DOHH2 (cell line): ENCODE results near the gene GPC6.

Experiments
- EZH2phosphoT487 ChIP-seq: fragments of 200-600 bp; sonication (generic); IDR thresholded peaks from 2 replicates; pipeline ENCODE4 v1.6.1; 2017; ENCODE audit warnings: borderline replicate concordance, mild to moderate bottlenecking, antibody characterized with exemption, low read length, moderate library complexity, mixed read lengths
- TF ChIP-seq, protein P1 (sequence below): fragments of 200-600 bp; sonication (generic); IDR thresholded peaks from one replicate; pipeline ENCODE4 v1.5.1; 2014; ENCODE audit warnings: antibody characterized with exemption, mild to moderate bottlenecking, low read depth, low read length; ENCODE audit not compliant: poor library complexity, severe bottlenecking

DNA sequence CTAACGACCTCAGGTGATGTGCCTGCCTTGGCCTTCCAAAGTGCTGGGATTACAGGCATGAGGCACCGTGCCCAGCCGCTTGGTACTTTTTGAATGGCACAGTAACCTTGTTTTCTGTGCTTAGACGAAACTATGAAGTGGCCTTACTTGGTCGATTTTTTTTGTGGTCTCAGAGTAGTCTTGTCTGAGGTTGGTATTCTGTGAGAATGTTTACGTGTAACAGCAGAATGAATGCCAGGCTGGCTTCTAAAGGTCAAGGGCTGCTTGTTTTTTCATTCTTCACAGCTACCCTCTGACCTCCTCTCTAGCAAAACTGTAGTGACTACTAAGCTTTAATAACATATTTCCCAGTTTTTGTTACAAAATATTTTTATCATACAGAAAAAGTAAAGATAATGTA is 313.3 kb downstream of the GPC6 start:
- TF ChIP-seq, protein P1, sequence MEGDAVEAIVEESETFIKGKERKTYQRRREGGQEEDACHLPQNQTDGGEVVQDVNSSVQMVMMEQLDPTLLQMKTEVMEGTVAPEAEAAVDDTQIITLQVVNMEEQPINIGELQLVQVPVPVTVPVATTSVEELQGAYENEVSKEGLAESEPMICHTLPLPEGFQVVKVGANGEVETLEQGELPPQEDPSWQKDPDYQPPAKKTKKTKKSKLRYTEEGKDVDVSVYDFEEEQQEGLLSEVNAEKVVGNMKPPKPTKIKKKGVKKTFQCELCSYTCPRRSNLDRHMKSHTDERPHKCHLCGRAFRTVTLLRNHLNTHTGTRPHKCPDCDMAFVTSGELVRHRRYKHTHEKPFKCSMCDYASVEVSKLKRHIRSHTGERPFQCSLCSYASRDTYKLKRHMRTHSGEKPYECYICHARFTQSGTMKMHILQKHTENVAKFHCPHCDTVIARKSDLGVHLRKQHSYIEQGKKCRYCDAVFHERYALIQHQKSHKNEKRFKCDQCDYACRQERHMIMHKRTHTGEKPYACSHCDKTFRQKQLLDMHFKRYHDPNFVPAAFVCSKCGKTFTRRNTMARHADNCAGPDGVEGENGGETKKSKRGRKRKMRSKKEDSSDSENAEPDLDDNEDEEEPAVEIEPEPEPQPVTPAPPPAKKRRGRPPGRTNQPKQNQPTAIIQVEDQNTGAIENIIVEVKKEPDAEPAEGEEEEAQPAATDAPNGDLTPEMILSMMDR: no peak
- TF ChIP-seq EZH2phosphoT487: no peak
